Measurements from ENCODE around the gene KRTAP5-1.

KRTAP5-1 gene

GRCh38 chr11:1544536-1544935 is 40.5 kb downstream of the KRTAP5-1 start:
- TF ChIP-seq ZFP30 (CRISPR knock-in tag; IDR thresholded peaks at IDR 0.05), result no peak
- TF ChIP-seq TSHZ2 (CRISPR knock-in tag; IDR thresholded peaks at IDR 0.05), result no peak
- TF ChIP-seq ZNF8 (CRISPR knock-in tag; IDR thresholded peaks at IDR 0.05), result no peak
- no peak for TF ChIP-seq POU6F1 (CRISPR knock-in tag; IDR thresholded peaks at IDR 0.05; ENCODE audit: borderline replicate concordance, low read depth)
- TF ChIP-seq BACH2 (CRISPR knock-in tag; IDR thresholded peaks at IDR 0.05; ENCODE audit: borderline replicate concordance), result no peak
- TF ChIP-seq GLIS3 (CRISPR knock-in tag; IDR thresholded peaks at IDR 0.05), result no peak
- no peak for TF ChIP-seq PATZ1 (CRISPR knock-in tag; IDR thresholded peaks at IDR 0.05; ENCODE audit: borderline replicate concordance)
- no peak for TF ChIP-seq ARNTL (CRISPR knock-in tag; IDR thresholded peaks at IDR 0.05; ENCODE audit: borderline replicate concordance, low read depth)
- ATAC-seq, result no peak

- ATAC-seq, result no peak
- peak; percentile 68; the same call in 1 of the 2 replicates for TF ChIP-seq ZFP3 (CRISPR knock-in tag; IDR thresholded peaks at IDR 0.05)
- no peak for TF ChIP-seq SNAI2 (CRISPR knock-in tag; IDR thresholded peaks at IDR 0.05)
These were observed 41.3 kb downstream of the KRTAP5-1 start for GRCh38 chr11:1543606-1544263.

GRCh38 chr11:1542267-1542666 is 42.8 kb downstream of the KRTAP5-1 start:
- ATAC-seq, result no peak
- no peak for TF ChIP-seq ZNF565 (CRISPR knock-in tag; conservative IDR thresholded peaks at IDR 0.05; ENCODE audit: low read depth)
- TF ChIP-seq ZNF8 (CRISPR knock-in tag; IDR thresholded peaks at IDR 0.05), result no peak
- no peak for TF ChIP-seq OSR1 (CRISPR knock-in tag; IDR thresholded peaks at IDR 0.05)
- TF ChIP-seq ZC3H10 (CRISPR knock-in tag; IDR thresholded peaks at IDR 0.05), result no peak
- TF ChIP-seq RARB (CRISPR knock-in tag; IDR thresholded peaks at IDR 0.05), result no peak
- no peak for TF ChIP-seq BACH2 (CRISPR knock-in tag; IDR thresholded peaks at IDR 0.05; ENCODE audit: borderline replicate concordance)
- TF ChIP-seq PPARA (CRISPR knock-in tag; IDR thresholded peaks at IDR 0.05; ENCODE audit: borderline replicate concordance), result no peak
- TF ChIP-seq ZNF70 (CRISPR knock-in tag; IDR thresholded peaks at IDR 0.05), result no peak
- no peak for TF ChIP-seq CSRNP3 (CRISPR knock-in tag; IDR thresholded peaks at IDR 0.05)

GRCh38 chr11:1541474-1542204 is 43.4 kb downstream of the KRTAP5-1 start:
- ATAC-seq, result no peak; the same call in 2 of the 3 replicates
- TF ChIP-seq TCF4 (CRISPR knock-in tag; IDR thresholded peaks at IDR 0.05; ENCODE audit: borderline replicate concordance), result no peak
- TF ChIP-seq PATZ1 (CRISPR knock-in tag; IDR thresholded peaks at IDR 0.05; ENCODE audit: borderline replicate concordance), result no peak
- no peak for TF ChIP-seq TSHZ2 (CRISPR knock-in tag; IDR thresholded peaks at IDR 0.05)
- no peak for TF ChIP-seq BACH2 (CRISPR knock-in tag; IDR thresholded peaks at IDR 0.05; ENCODE audit: borderline replicate concordance)
- no peak for TF ChIP-seq TOX (CRISPR knock-in tag; IDR thresholded peaks at IDR 0.05; ENCODE audit: borderline replicate concordance)
- no peak for TF ChIP-seq CSRNP3 (CRISPR knock-in tag; IDR thresholded peaks at IDR 0.05)
- no peak for TF ChIP-seq PPARA (CRISPR knock-in tag; IDR thresholded peaks at IDR 0.05; ENCODE audit: borderline replicate concordance)
- no peak for TF ChIP-seq ARNTL (CRISPR knock-in tag; IDR thresholded peaks at IDR 0.05; ENCODE audit: borderline replicate concordance, low read depth)
- TF ChIP-seq ISL1 (CRISPR knock-in tag; IDR thresholded peaks at IDR 0.05), result no peak
